HL-60/S4 (cell line): ENCODE results near the gene ATP2C2.

Experiments
- in situ Hi-C: fragments of 300-500 bp; cut with MboI; formaldehyde crosslinking; loops from 2 replicates; pipeline ENCODE4 v1.14.3; 2022; ENCODE audit warnings: low sequenced_read_pairs

The ATP2C2 gene

GRCh38 chr16:84362471-84362941 lies 5.8 kb upstream of the ATP2C2 start:
- in situ Hi-C loops, result no loop called here

- in situ Hi-C loops, result no loop called here
Measured at GRCh38 chr16:84366208-84366607, 2.1 kb upstream of the ATP2C2 start.

DNA sequence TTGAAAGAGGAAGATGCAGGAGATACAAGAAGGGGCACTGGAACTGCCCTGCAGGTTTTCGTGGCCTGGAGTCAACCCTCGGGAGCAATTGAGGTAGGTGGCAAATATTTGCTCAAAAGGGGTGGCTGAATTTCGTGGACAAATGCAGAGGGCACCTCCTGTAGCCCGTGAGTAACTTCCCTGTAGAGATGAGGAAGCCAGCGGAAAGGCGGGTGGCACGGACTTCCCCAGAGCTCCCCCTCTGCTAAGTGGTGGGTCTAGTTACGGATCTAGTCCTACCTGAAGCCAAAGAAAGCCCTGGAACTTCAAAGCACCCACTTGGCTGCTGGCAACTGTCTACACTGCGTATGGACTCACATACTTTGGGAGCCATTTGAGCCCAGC lies 1.0 kb upstream of the ATP2C2 start:
- in situ Hi-C loops, result no loop called here

GRCh38 chr16:84367750-84368307 lies 509 bp upstream of the ATP2C2 start:
- in situ Hi-C loops, result no loop called here

DNA sequence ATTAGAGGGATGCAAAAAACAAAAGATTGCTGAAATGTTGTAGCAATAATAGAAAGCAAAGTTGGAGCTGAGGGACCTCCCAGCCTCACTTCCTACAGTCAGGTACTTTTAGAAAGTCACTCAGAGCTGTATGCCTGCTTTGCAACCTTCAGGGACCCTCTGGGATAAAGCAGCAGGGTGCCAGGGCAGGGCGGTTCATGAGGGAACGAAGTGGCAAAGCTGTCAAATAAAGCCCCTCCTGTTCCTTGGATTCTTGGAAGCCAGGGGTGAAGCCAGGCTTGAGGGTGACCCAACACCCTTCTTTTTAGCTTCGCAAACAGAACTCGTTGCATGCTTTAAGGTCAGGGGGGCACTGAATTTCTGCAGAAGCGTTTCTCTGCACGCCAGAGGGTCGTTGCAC lies 767 bp downstream of the ATP2C2 start:
- in situ Hi-C loops, result no loop called here

GRCh38 chr16:84369938-84370627 lies 1.7 kb downstream of the ATP2C2 start:
- in situ Hi-C loops, result no loop called here

DNA sequence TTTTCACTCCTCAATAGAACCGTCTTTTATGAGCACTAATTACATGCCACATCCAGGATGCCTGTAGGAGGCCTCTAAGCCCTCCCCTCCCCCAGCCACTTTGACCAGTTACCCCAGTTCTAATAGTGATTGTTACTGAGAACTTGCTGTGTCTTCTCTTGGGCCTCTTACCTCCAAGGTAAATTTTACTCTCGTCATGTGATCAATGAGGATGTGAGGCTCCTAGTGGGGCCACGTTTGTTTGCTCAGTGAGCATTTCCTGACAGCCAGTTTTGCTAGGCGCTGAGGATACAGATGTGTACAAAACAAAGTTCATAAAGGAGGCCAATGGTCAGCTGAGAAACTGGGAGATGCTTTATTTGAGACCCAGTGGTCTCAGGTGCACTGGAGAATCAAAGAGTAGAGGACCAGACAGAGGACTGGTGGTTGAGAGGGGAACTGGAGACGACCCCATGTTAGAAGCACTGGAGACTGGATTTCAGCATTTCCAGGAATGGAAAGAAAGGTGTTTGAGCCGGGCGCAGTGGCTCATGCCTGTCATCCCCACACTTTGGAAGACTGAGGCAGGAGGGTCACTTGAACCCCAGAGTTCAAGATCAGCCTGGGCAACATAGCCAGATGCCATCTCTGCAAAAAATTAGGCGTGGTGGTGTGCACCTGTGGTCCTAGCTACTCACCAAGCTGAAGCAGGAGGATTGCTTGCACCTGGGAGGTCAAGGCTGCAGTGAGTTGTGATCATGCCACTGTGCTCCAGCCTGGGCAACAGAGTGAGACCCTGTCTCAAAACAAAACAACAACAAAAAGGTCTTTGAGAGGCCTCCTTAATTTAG lies 2.6 kb downstream of the ATP2C2 start:
- in situ Hi-C loops, result no loop called here

- in situ Hi-C loops, result no loop called here
Measured at GRCh38 chr16:84371553-84371865, 3.2 kb downstream of the ATP2C2 start.

- in situ Hi-C loops, result no loop called here
Measured at GRCh38 chr16:84373907-84374489, 5.7 kb downstream of the ATP2C2 start.

GRCh38 chr16:84378099-84378498 lies 9.8 kb downstream of the ATP2C2 start:
- in situ Hi-C loops, result no loop called here

DNA sequence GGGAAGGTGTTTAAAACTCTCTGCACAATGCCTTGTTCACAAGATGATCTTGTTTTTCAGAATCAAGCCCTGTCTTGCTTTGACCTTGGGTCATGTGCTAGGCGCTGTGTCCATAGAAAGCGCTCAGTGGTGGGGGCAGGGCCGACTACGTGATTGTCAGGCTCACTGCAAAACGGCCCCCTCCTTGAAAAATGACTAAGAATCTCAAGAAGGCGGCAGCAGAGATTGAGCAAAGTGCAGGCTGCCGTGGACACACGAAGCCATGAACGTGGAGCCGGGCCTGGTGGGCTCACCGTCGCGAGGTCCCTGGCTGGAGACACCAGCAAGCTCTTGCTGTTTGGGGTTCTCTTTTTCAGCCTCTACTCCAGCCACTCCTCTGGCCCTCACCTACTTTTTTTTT lies 10.2 kb downstream of the ATP2C2 start:
- in situ Hi-C loops, result no loop called here

DNA sequence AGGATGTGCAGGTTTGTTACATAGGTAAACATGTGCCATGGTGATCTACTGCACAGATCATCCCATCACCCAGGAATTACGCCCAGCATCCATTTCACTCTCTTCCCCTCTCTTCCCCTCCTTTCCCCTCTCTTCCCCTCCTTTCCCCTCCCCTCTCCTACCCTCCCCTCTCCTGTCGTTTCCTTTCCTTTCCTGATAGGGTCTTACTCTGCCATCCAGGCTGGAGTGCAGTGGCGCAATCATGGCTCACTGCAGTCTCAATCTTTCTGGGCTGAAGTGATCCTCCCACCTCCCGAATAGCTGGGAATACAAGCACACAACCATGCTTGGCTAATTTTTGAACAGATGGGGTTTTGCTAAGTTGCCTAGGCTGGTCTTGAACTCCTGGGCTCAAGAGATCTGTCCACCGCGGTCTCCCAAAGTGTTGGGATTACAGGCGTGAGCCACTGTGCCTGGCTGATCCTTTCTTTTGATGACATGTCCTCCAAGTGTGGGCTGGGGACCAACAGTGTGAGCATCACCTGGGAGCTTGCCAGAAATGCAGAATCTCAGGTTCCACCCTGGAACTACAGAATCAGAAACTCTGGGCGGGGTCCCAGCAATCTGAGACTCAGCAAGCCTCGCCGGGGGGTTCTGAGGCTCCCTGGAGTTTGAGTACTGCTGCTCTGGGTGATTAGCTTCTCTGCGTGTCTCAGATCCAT lies 10.8 kb downstream of the ATP2C2 start:
- in situ Hi-C loops, result no loop called here

DNA sequence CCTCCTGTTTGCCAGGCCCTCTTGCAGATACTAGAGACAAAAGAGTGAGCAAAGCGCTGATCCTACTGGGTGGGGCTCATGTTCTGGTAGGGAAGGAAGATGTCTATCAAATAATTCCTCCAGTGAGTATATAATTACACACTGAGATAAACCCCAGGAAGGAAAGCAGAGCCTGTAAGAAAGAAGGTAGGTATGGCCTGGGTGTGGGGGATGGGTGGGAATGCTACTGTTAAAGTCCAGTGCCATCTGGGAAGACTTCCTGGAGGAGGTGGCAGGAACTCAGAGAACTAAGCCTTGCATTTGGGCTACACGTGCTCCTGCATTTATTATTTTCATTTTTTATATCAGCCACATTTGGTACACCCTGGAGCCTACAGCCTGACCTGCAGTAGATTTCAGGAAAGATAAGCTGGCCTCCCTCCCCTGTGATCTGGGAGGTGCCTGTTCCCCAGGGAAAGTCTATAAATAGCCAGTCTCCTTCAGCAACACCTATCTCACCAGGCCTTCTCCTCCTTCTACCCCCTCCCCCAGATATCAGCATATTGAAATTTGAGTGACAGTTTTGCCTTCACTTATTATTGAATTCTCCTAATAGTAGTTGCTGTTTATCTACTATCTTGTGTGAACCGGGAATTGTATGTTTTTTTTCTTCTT lies 11.5 kb downstream of the ATP2C2 start:
- in situ Hi-C loops, result no loop called here

GRCh38 chr16:84380405-84380804 lies 12.1 kb downstream of the ATP2C2 start:
- in situ Hi-C loops, result no loop called here

- in situ Hi-C loops, result no loop called here
Measured at GRCh38 chr16:84382396-84382795, 14.1 kb downstream of the ATP2C2 start.

DNA sequence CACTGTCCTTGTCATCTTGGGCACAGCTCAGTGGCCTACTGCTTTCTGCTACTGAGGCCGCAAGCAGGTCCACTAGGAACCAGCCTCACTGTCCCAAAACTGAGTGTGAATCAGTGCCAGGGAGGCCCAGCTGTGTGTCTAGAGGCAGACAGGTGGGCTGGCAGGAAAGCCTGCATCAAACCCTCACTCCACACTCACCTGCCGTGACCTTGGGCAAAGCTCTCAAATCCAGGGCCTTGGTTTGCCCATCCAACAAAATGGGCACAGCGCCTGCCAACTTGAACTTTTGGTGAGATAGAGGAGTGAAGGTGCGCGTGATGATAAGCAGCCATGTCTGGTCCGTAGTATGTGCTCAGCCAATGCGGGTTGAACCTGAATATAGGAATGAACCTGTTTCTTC lies 14.8 kb downstream of the ATP2C2 start:
- in situ Hi-C loops, result no loop called here

DNA sequence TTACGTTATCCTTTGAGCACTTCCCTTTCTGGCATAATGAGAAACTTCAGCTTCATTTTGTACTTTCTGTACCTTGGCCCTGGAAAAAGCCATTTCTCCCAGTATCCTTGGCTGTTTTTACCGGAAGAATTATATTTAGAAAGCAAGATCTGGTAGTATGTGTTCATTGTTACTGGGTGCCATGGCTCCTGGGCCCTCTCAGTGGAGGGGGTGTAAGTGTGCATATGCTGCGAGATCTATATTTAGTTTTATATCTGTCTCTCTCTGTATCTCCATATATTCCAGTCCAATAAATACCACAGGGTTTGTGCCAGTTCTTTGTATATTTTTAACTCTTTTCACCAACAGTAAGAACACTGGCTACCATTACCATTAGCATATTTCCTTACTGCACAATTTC lies 17.7 kb downstream of the ATP2C2 start:
- in situ Hi-C loops, result no loop called here

DNA sequence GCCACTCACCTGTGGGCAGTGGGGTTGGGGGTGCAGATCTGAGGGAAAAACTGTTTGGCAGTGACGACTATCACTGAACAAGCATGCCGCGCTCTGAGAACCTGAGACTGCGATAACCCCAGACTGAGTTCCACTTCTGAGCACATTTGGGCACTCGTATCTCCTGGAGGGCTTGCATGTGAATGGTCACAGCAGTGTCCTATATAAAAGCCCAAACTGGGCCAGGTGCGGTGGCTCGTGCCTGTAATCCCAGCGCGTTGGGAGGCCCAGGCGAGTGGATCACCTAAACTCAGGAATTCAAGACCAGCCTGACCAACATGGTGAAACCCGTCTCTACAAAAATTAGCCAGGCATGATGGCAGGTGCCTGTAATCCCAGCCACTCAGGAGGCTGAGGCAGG lies 18.7 kb downstream of the ATP2C2 start:
- in situ Hi-C loops, result no loop called here

DNA sequence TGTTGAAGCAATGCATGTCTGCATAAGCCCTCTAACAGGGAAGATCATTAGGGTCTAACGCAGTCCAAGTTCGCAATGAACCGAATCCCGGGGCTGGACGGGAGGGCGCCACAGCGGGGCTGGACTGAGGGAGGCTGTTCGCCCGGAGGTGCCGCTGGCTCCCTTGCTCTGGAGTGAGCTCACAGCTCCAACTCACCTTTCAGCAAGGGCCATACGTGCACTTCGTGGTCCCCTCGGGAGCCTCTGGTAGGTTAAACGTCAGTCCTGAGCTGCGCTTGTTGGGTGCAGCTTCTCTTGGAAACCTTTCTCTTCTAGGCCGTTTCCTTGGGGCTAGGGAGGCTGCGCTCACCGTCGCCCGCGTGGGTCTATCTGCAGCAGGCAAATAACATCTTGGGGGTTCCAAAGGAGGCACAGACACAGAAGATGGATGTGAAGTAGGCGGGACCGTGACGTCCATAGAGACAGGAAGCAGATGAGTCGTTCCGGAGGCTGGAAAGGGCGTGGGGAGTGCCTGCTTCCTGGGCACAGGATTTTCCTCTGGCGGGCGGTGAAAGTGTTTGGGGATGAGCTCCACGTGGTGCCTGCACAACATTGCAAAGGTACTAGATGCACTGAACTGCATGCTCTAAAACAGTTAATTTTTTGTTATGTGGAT lies 21.9 kb downstream of the ATP2C2 start:
- in situ Hi-C loops, result no loop called here
